Measurements from ENCODE around the gene MYL5.

Gene MYL5

GRCh38 chr4:675036-675882 is 917 bp downstream of the MYL5 start:
- FAIRE-seq = no peak

- no peak for FAIRE-seq
Observed at GRCh38 chr4:675980-676870, 1.9 kb downstream of the MYL5 start.

GRCh38 chr4:676871-677235 is 2.5 kb downstream of the MYL5 start:
- FAIRE-seq = no peak

GRCh38 chr4:677431-678293 is 3.3 kb downstream of the MYL5 start:
- no peak for FAIRE-seq

- FAIRE-seq = no peak
Observed at GRCh38 chr4:678331-679103, 4.2 kb downstream of the MYL5 start.

- FAIRE-seq = no peak
Observed at GRCh38 chr4:679104-679481, 4.8 kb downstream of the MYL5 start.

GRCh38 chr4:679629-680028 is 5.3 kb downstream of the MYL5 start:
- FAIRE-seq = no peak

- FAIRE-seq = no peak
Observed at GRCh38 chr4:680091-680490, 5.7 kb downstream of the MYL5 start.

- FAIRE-seq = no peak
Observed at GRCh38 chr4:680551-680927, 6.2 kb downstream of the MYL5 start.

GRCh38 chr4:680928-681645 is 6.7 kb downstream of the MYL5 start:
- no peak for FAIRE-seq

- no peak for FAIRE-seq
Observed at GRCh38 chr4:681736-682451, 7.6 kb downstream of the MYL5 start.

GRCh38 chr4:682490-683172 is 8.3 kb downstream of the MYL5 start:
- no peak for FAIRE-seq

GRCh38 chr4:683247-683897 is 9.0 kb downstream of the MYL5 start:
- no peak for FAIRE-seq

GRCh38 chr4:683982-684622 is 9.8 kb downstream of the MYL5 start:
- no peak for FAIRE-seq

GRCh38 chr4:684623-685327 is 10.4 kb downstream of the MYL5 start:
- FAIRE-seq = no peak

- no peak for FAIRE-seq
Observed at GRCh38 chr4:685679-686412, 11.5 kb downstream of the MYL5 start.

- FAIRE-seq = no peak
Observed at GRCh38 chr4:686413-687040, 12.2 kb downstream of the MYL5 start.
